ENCODE results near the gene KIAA0319L. TPM values are rescaled to one million over a fixed set of nuclear protein-coding genes. Genes with fewer than 3 reads are reported as not detected.
"Not testable (repeated sequence)": the region's sequence is repeated elsewhere in the genome, so short reads cannot be mapped to it uniquely, and the experiment has no call there.

Gene KIAA0319L
- polyA plus RNA-seq, 1 donor (not counting 4 experiments of a cell fraction or from before 2014, with no cell fraction given): 23.8 TPM

- H3K9ac ChIP-seq (ENCODE audit: control insufficient read depth, extremely low read depth, insufficient read depth, low read length): no peak overlapping the region
- H3K4me1 ChIP-seq (ENCODE audit: control insufficient read depth, extremely low read depth, insufficient read depth, low read length): no peaks in the 10 kb centered on the region
- H3K27ac ChIP-seq (ENCODE audit: control insufficient read depth, insufficient read depth, low read length): no peak overlapping the region
- TF ChIP-seq CTCF (optimal IDR thresholded peaks at IDR 0.05 in 1 of 3, IDR thresholded peaks at IDR 0.05 in 1 of 3, conservative IDR thresholded peaks at IDR 0.05 in 1 of 3; ENCODE audit: extremely low read depth in 1 of 3, insufficient read depth in 2 of 3, low read length in 3 of 3) (no peak), EZH2 (IDR thresholded peaks at IDR 0.05; ENCODE audit: low read length) (no peak)
- no peak overlapping the region for H3K4me3 ChIP-seq (ENCODE audit: control insufficient read depth in 2 of 3, extremely low read depth in 1 of 3, insufficient read depth in 2 of 3, low read depth in 1 of 3, low read length in 3 of 3)
- no peaks in the 10 kb centered on the region for H3K79me2 ChIP-seq (ENCODE audit: control insufficient read depth, insufficient read depth, low read length)
- H3K4me2 ChIP-seq (ENCODE audit: control insufficient read depth, extremely low read depth, insufficient read depth, low read depth, low read length): no peak overlapping the region
- no peaks in the 10 kb centered on the region for H3K27me3 ChIP-seq (ENCODE audit: control insufficient read depth, extremely low read depth, insufficient read depth, low read length)
- no peaks in the 10 kb centered on the region for H4K20me1 ChIP-seq (ENCODE audit: control insufficient read depth, extremely low read depth, insufficient read depth, low read length)
- dilution Hi-C loops (cut with MboI; ENCODE audit: extremely low pct_ligation_motif_present, low sequenced_read_pairs): no loop called here
- no peak overlapping the region for H2AFZ ChIP-seq (ENCODE audit: control insufficient read depth, low read length)
- H3K36me3 ChIP-seq (ENCODE audit: control insufficient read depth in 2 of 2, extremely low read depth in 1 of 2, insufficient read depth in 2 of 2, low read length in 2 of 2): peaks cover 0 to 1% of the 10 kb centered on the region in 2 experiments
- DNase-seq (ENCODE audit: low read depth, low spot score) (no peak), FAIRE-seq (no peak)
- no peaks in the 10 kb centered on the region for H3K9me1 ChIP-seq (ENCODE audit: control insufficient read depth, extremely low read depth, insufficient read depth, low read length)
- no peaks in the 10 kb centered on the region for H3K9me3 ChIP-seq (ENCODE audit: control insufficient read depth, low read depth, low read length)
These were observed 30.5 kb upstream of the KIAA0319L start for GRCh38 chr1:35587736-35588135.

GRCh38 chr1:35586808-35587207 lies 29.6 kb upstream of the KIAA0319L start:
- FAIRE-seq (no peak), DNase-seq (ENCODE audit: low read depth, low spot score) (no peak)
- TF ChIP-seq EZH2 (IDR thresholded peaks at IDR 0.05; ENCODE audit: low read length): no peak
- TF ChIP-seq CTCF (optimal IDR thresholded peaks at IDR 0.05 in 1 of 3, IDR thresholded peaks at IDR 0.05 in 1 of 3, conservative IDR thresholded peaks at IDR 0.05 in 1 of 3; ENCODE audit: extremely low read depth in 1 of 3, insufficient read depth in 2 of 3, low read length in 3 of 3): no peak
- H4K20me1 ChIP-seq (ENCODE audit: control insufficient read depth, extremely low read depth, insufficient read depth, low read length): no peaks in the 10 kb centered on the region
- no peak overlapping the region for H3K4me3 ChIP-seq (ENCODE audit: control insufficient read depth in 2 of 3, extremely low read depth in 1 of 3, insufficient read depth in 2 of 3, low read depth in 1 of 3, low read length in 3 of 3)
- dilution Hi-C loops (cut with MboI; ENCODE audit: extremely low pct_ligation_motif_present, low sequenced_read_pairs): no loop called here
- H3K27ac ChIP-seq (ENCODE audit: control insufficient read depth, insufficient read depth, low read length): no peak overlapping the region
- H3K9me3 ChIP-seq (ENCODE audit: control insufficient read depth, low read depth, low read length): no peaks in the 10 kb centered on the region
- H3K4me2 ChIP-seq (ENCODE audit: control insufficient read depth, extremely low read depth, insufficient read depth, low read depth, low read length): no peak overlapping the region
- H3K4me1 ChIP-seq (ENCODE audit: control insufficient read depth, extremely low read depth, insufficient read depth, low read length): no peaks in the 10 kb centered on the region
- peaks cover 0 to 1% of the 10 kb centered on the region in 2 experiments for H3K36me3 ChIP-seq (ENCODE audit: control insufficient read depth in 2 of 2, extremely low read depth in 1 of 2, insufficient read depth in 2 of 2, low read length in 2 of 2)
- no peaks in the 10 kb centered on the region for H3K27me3 ChIP-seq (ENCODE audit: control insufficient read depth, extremely low read depth, insufficient read depth, low read length)
- no peak overlapping the region for H2AFZ ChIP-seq (ENCODE audit: control insufficient read depth, low read length)
- no peaks in the 10 kb centered on the region for H3K79me2 ChIP-seq (ENCODE audit: control insufficient read depth, insufficient read depth, low read length)
- H3K9ac ChIP-seq (ENCODE audit: control insufficient read depth, extremely low read depth, insufficient read depth, low read length): no peak overlapping the region
- no peaks in the 10 kb centered on the region for H3K9me1 ChIP-seq (ENCODE audit: control insufficient read depth, extremely low read depth, insufficient read depth, low read length)

GRCh38 chr1:35585805-35586204 lies 28.6 kb upstream of the KIAA0319L start:
- dilution Hi-C loops (cut with MboI; ENCODE audit: extremely low pct_ligation_motif_present, low sequenced_read_pairs); H3K27ac ChIP-seq (ENCODE audit: control insufficient read depth, insufficient read depth, low read length); H3K79me2 ChIP-seq (ENCODE audit: control insufficient read depth, insufficient read depth, low read length); H3K9me1 ChIP-seq (ENCODE audit: control insufficient read depth, extremely low read depth, insufficient read depth, low read length); H3K4me2 ChIP-seq (ENCODE audit: control insufficient read depth, extremely low read depth, insufficient read depth, low read depth, low read length); FAIRE-seq; H3K9ac ChIP-seq (ENCODE audit: control insufficient read depth, extremely low read depth, insufficient read depth, low read length); DNase-seq (ENCODE audit: low read depth, low spot score); H3K36me3 ChIP-seq (ENCODE audit: control insufficient read depth in 2 of 2, extremely low read depth in 1 of 2, insufficient read depth in 2 of 2, low read length in 2 of 2); H2AFZ ChIP-seq (ENCODE audit: control insufficient read depth, low read length); H3K9me3 ChIP-seq (ENCODE audit: control insufficient read depth, low read depth, low read length); H3K4me3 ChIP-seq (ENCODE audit: control insufficient read depth in 2 of 3, extremely low read depth in 1 of 3, insufficient read depth in 2 of 3, low read depth in 1 of 3, low read length in 3 of 3); H3K4me1 ChIP-seq (ENCODE audit: control insufficient read depth, extremely low read depth, insufficient read depth, low read length); H4K20me1 ChIP-seq (ENCODE audit: control insufficient read depth, extremely low read depth, insufficient read depth, low read length); H3K27me3 ChIP-seq (ENCODE audit: control insufficient read depth, extremely low read depth, insufficient read depth, low read length): not testable (repeated sequence)

Measured in keratinocyte (primary cell).